GM12864 (cell line): ENCODE measurements around the gene PRG2.

Experiments used
- DNase-seq: peaks from one replicate; pipeline ENCODE4 v3.0.0-alpha.2; 2011; ENCODE audit warnings: low read depth
- H3K4me3 ChIP-seq: 2 replicates; pipeline ENCODE4 v1.5.1; 2011; ENCODE audit warnings: mild to moderate bottlenecking, low read depth, low read length, control low read depth
- CTCF ChIP-seq: IDR thresholded peaks from 2 replicates; pipeline ENCODE4 v1.5.1; 2011; ENCODE audit warnings: low read depth, mild to moderate bottlenecking, moderate library complexity, low read length, control low read depth, inconsistent platforms; ENCODE audit errors: missing control alignments

PRG2 gene

GRCh38 chr11:57359896-57360690 is 30.4 kb downstream of the PRG2 start:
- H3K4me3 ChIP-seq, result no peak overlapping the region
- no peak for TF ChIP-seq CTCF
- no peak for DNase-seq

- TF ChIP-seq CTCF, result no peak
- no peak for DNase-seq
- no peak overlapping the region for H3K4me3 ChIP-seq
Observed at GRCh38 chr11:57359396-57359795, 31.1 kb downstream of the PRG2 start.

GRCh38 chr11:57358991-57359390 is 31.5 kb downstream of the PRG2 start:
- H3K4me3 ChIP-seq, result no peak overlapping the region
- TF ChIP-seq CTCF, result no peak
- no peak for DNase-seq

GRCh38 chr11:57358543-57358961 is 31.9 kb downstream of the PRG2 start:
- DNase-seq, result no peak
- no peak for TF ChIP-seq CTCF
- no peak overlapping the region for H3K4me3 ChIP-seq

- no peak for TF ChIP-seq CTCF
- DNase-seq, result no peak
- H3K4me3 ChIP-seq, result no peak overlapping the region
Observed at GRCh38 chr11:57357856-57358255, 32.6 kb downstream of the PRG2 start.

- TF ChIP-seq CTCF, result no peak
- DNase-seq, result no peak
- no peak overlapping the region for H3K4me3 ChIP-seq
Observed at GRCh38 chr11:57357310-57357709, 33.1 kb downstream of the PRG2 start.

- no peak for DNase-seq
- no peak overlapping the region for H3K4me3 ChIP-seq
- no peak for TF ChIP-seq CTCF
Observed at GRCh38 chr11:57356268-57356667, 34.2 kb downstream of the PRG2 start.
